GM19240 (cell line): ENCODE measurements around the gene ALG3.

Experiments
- DNase-seq: peaks from one replicate; pipeline ENCODE4 v3.0.0; 2011; ENCODE audit warnings: low spot score; ENCODE audit not compliant: insufficient read length

The ALG3 gene

DNA sequence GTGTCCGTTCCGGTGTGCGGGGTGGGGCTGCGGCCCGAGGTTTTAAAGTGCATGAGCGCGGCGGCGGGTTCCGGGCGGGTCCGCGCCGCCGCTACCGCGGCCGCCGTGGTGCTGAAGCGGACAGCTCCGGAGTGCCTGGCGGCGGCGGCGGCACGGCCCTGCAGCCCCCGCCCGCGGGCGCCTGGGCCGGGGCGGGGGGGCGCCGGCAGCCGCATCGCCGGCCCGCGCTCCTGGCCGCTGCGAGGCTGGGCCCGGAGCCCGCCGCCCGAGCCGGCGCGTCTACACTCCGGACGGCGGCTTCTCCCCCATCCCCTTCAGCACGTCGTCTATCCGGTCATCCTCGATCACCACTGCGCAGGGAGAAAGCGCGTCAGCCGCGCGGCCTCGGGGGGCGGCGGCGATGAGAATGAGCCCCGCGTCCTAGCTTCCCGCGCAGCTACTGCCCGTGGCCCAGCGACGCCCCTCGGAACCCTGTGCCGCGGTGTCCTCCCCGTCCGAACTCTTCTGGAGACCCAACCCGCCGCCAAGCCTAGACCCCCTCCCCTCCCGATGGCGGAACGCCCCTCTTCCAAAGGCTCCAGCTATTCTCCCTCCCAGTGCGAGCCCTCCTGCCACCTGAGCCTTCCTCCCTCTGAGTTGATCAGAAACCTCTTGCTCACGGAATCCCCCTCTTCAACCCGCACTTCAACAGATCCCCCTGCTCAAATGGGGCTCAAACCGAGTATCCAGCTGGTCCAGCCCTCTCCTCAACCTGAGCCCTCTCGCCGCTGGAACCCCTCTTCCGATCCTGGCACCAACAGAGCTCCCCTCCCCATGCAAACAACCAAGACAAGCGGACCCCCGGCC, 11.3 kb upstream of the ALG3 start:
- peak; percentile 40 for DNase-seq

DNA sequence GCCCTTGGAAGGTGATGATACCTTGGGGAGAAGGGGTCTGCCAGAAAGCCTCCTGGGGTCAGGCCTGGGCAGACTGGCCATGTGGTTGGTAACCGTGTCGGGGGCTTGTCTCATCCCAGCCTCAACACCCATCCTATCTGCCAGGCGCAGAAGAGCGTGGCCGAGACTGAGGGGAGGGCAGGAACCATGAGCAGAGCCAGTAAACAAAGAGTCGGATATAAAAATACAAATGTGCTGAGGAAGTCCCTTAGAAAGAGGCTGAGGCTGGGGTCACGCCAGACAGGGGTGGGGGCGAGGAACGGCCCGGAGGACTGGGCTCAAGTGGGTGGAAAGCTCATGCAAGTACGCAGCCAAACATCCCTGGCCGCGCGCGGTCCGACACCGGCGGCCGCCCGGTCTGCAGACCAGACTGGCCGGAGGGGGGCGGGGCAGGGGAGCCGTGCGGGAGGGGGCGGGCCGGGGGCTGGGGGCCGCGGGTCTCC, 10.7 kb upstream of the ALG3 start:
- no peak for DNase-seq

DNA sequence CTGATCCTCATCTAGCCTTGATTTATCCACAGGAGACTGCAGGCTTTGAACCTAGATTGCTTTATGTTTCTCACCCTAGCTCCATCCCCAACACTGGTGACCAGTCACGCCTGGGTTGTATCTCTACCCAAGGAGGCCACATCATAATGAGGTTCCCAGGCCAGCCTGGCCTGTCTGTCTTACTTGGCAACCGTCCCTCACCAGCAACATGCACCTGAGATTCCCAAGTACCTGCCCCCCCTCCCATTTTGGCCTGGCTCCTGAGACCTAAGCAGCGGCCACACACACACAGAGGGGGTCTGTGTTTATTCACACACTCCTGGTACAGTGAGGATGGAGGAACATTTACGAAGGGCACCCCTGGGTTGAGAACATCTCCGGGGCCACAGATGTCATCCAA, 10.2 kb upstream of the ALG3 start:
- no peak for DNase-seq

DNA sequence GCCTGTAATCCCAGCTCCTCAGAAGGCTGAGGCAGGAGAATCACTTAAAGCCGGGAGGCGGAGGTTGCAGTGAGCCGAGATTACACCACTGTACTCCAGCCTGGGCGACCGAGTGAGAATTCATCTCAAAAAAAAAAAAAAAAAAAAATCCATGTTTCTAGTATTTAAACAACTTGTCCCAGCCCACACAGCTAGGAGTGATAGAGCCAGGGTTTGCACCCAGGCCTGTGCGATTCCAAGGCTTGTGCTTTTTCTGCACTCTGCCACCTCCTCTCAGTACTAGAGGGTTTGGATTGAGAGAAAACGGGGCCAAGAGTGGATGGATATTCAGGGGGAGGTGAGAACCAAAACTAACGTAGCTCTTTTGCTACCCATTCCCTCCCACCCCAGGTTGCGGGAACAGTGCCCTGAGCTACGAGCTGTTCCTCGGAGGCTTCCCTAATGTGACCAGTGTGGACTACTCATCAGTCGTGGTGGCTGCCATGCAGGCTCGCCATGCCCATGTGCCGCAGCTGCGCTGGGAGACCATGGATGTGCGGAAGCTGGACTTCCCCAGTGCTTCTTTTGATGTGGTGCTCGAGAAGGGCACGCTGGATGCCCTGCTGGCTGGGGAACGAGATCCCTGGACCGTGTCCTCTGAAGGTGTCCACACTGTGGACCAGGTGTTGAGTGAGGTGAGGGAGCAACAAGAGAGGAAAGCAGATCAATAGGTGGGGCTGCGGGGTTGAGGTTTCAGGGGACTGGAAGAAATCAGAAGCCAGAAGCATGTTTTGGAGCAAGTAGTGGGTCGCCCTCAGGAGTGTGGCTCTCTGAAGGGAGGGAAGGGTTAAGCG, 8.5 kb upstream of the ALG3 start:
- no peak for DNase-seq

DNA sequence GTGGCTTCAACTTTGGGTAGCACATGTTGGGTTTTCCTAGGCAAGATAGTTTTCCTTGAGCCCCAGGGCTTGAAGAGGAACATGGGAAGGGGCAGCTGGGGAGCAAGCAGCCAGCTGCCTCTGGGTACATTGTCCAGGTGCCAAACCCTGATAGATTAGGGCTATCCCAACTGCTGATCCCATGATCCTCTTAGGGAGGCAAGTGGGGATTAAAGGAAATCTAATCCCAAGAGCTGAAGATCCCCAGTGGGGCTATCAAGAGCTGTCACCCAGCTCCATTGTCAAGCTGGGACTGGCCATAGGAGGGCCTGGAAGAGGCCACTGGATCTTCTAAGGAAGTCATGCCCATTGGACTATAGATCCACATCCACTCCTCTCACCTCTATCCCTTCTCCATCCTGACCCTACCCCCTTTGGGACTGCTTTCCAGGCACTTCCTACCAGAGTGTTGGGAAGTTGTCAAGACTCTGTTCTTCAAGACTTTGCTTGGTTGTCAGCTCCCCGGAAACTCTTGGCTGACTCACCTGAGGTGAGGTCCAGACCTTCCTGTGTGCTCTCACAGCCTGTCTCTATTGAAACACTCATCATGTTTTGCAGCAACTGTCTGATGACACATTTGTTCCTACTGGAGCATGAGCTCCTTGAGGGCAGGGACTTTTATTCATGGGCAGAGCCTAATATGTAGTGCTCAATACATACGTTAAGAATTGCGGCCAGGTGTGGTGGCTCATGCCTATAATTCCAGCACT, 6.7 kb upstream of the ALG3 start:
- no peak for DNase-seq

GRCh38 chr3:184250167-184250828, 1.5 kb upstream of the ALG3 start:
- peak; percentile 91 for DNase-seq

- DNase-seq: peak; percentile 95
Observed at GRCh38 chr3:184249412-184250166, 827 bp upstream of the ALG3 start, which contains the start of gene EEF1AKMT4. Gene EEF1AKMT4, plus strand, starts transcription at chr3:184249672. Its CDS starts 23 bp downstream, at chr3:184249695.

DNA sequence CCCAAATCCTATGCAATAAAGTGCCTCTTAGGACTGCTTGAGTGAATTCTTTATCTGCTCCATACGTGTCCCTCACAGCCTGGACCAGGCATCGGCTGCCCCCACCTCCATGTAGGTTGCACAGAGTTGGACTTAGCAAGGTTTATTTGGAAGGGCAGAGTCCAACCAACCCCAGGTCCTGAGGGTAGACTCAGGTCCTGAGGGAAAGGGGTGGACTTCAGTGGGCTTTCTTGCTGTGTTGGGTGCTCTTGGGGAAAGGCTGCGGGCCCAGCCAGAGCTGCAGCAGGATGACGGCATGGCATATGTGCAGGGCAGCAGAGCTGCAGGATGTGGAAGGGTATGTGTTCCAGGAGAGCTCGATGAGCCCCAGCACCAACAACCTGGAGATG, 6.5 kb downstream of the ALG3 start:
- DNase-seq: no peak

DNA sequence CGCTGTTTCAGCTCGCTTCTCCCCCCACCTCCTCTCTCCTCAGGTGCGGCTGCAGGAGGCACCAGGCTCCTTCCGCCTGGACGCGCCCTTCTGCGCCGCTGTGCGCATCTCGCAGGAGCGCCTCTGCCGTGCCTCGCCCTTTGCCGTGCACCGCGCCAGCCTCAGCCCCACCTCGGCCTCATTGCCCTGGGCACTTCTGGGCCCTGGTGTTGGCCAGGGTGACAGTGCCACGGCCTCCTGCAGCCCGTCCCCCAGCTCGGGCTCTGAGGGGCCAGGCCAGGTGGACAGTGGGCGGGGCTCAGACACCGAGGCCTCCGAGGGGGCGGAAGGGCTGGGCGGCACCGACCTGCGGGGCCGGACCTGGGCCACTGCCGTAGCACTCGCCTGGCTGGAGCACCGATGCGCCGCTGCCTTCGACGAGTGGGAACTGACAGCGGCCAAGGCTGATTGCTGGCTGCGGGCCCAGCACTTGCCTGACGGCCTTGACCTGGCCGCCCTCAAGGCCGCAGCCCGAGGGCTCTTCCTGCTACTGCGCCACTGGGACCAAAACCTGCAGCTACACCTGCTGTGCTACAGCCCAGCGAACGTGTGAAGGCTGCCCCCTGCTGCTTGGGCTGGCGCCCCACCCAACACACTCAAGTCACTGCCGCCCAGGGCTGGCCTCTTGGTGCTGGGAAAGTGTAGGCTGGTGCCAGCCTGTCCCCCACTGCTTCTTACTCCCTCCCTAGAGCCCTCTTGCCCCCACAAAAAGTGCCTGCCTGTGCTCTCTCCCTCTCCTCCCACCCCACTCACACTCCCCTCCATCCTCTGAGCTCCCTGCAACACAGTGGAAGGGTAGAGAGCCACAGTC, 7.1 kb downstream of the ALG3 start:
- DNase-seq: no peak

- no peak for DNase-seq
Observed at GRCh38 chr3:184241141-184241446, 7.7 kb downstream of the ALG3 start.

DNA sequence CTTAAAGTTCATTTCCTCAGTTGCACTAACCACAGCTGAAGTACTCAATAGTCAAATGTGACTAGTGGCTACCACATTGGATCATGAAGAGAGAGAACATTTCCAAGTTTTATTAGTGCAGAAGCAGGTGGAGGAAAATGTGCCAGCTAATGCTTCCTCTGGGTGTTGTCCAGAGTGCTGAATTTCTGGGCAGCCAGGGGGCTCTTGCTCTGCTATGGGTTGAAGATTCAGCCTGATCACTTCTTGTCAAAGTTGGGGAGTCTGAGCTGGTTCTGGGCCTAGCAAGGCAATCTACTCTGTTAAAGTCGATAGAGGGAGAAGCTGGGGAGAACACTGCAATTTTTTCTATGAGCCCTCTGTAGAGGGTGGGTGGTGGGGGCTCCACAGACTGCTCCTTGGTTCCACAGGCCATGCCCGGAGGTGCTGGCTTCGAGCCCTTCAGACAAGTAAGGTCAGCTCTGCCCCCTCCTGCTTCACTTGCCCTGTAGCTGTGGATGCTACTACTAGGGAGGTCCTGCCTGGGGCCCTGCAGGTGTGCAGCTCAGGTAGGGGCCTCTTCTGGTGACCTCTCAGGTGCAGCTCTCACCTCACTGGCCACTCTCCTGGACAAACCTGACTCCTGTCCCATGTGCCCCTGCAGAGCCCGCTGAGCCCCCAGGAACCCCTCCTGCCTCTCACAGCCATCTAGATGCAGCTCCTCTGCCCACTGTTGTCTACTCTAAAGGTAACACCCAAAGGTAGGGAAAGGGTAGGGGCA, 8.2 kb downstream of the ALG3 start:
- DNase-seq: no peak

- no peak for DNase-seq
Observed at GRCh38 chr3:184239708-184240107, 9.1 kb downstream of the ALG3 start.

- DNase-seq: no peak
Observed at GRCh38 chr3:184239221-184239620, 9.5 kb downstream of the ALG3 start.

DNA sequence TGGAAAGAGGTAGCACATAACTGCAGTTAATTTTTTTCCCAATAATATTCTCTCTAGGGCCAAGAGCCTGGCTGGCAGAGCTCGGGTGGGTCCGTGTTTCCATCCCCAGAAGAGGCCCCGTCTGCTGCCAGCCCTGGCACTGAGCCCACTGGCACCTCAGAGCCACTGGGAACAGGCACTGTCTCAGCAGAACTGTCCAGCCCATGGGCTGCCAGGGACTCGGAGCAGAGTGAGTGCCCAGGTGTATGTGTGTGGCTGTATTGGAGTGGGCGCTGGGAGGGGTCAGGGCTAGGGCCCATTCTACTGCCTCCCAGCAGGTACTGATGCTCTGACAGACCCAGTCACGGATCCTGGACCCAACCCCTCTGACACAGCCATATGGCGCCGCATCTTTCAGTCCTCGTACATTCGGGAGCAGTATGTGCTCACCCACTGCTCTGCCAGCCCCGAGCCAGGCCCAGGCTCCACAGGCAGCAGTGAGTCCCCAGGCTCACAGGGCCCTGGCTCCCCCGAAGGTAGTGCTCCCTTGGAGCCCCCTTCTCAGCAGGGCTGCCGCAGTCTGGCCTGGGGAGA, 10.4 kb downstream of the ALG3 start:
- DNase-seq: no peak

DNA sequence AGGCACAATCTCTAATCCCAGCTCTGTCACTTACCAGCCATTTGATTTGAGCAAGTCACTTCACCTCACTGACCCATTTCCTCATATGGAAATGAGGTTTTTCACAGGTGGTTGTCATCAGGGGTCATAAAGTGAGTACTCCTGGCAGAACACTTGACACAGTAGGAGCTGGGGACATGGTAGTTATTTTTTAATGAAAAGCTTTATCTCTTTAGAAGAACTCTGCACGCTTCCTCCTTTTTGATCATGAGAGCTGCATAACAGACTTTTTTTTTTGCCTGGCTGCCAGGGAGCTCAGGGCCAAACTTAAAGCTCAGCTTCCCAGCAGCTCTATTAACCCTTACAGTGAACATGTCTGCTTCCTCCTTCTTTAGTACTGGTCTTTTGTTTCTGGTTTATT, 11.0 kb downstream of the ALG3 start:
- DNase-seq: no peak

DNA sequence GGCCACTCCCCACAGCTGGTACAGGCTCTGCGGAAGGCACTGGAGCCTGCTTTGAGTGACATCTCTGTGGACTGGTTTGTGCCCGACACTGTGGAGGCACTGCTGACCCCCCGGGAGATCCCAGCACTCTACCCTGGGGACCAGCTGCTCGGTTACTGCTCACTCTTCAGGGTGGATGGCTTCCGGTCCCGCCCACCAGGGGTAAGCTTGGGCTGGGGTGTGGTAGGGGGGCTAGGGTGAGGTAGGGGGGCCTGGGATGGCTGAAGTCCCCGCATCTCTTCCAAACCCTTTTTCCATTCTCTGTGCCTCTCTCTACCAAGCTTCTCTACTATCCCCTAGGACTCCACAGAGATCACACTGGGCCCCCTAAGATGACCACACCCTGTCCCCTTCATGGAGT, 11.6 kb downstream of the ALG3 start:
- DNase-seq: no peak

DNA sequence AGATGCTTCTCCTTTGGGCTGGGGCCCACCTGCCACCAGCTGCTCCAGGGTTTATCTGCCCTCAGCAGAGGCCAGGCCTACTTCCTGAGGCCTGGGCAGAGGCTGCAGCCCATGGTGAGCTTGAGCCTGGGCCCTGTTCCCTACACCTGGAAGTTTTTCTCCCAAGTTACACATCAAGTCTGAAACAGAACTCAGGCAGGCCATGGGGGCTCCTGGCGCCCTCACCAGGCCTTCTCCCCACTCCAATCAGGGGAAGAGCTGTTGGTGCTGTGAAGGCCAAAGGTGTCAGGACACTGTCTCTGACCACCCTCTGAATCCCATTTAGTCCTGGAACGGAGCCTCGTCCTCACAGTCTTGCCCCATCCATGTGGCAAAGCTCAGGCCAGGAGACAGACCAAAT, 12.1 kb downstream of the ALG3 start:
- DNase-seq: no peak

GRCh38 chr3:184236033-184236410, 12.7 kb downstream of the ALG3 start:
- no peak for DNase-seq
